Calu3 (cell line): Measurements from ENCODE around the gene ATP4B. TPM values are rescaled to one million over a fixed set of nuclear protein-coding genes. Genes with fewer than 3 reads are reported as not detected.

Experiments used
- BruUV-seq: library from RNA; stranded (reverse); fragments of 400-500 nt; replicated peaks from 2 replicates; lab custom pipeline; 2021; lab: Mats Ljungman, UMichigan
- CTCF ChIA-PET: fragments of 300-600 bp; sonication (Branson Sonifier 250); formaldehyde crosslinking; loops from one replicate; lab custom pipeline; 2022; ENCODE audit warnings: antibody characterized with exemption; lab: Charles Lee
- DNase-seq: peaks from one replicate; pipeline ENCODE4 v3.0.0; 2022
- H3K27ac Mint-ChIP-seq: one replicate; pipeline ENCODE4 v1.8.0; 2022; ENCODE audit warnings: mixed read lengths; ENCODE audit not compliant: unreplicated experiment
- H3K27me3 Mint-ChIP-seq: one replicate; pipeline ENCODE4 v1.8.0; 2022; ENCODE audit warnings: mixed read lengths; ENCODE audit not compliant: unreplicated experiment
- H3K36me3 Mint-ChIP-seq: one replicate; pipeline ENCODE4 v1.8.0; 2022; ENCODE audit warnings: mild to moderate bottlenecking, moderate library complexity, mixed read lengths; ENCODE audit not compliant: insufficient read depth, unreplicated experiment
- H3K4me1 Mint-ChIP-seq: one replicate; pipeline ENCODE4 v1.8.0; 2022; ENCODE audit warnings: mild to moderate bottlenecking, low read depth, mixed read lengths; ENCODE audit not compliant: unreplicated experiment
- H3K4me3 Mint-ChIP-seq: one replicate; pipeline ENCODE4 v1.8.0; 2022; ENCODE audit warnings: mild to moderate bottlenecking, low read depth, moderate library complexity, mixed read lengths; ENCODE audit not compliant: unreplicated experiment
- H3K9me3 Mint-ChIP-seq: one replicate; pipeline ENCODE4 v1.8.0; 2022; ENCODE audit warnings: low read depth, mixed read lengths; ENCODE audit not compliant: unreplicated experiment
- CTCF ChIP-seq: fragments of 200-600 bp; IDR thresholded peaks from one replicate; pipeline ENCODE4 v1.8.0; 2022; ENCODE audit warnings: antibody characterized with exemption; ENCODE audit not compliant: unreplicated experiment
- intact Hi-C: fragments of 100-400 bp; cut with micrococcal nuclease; formaldehyde crosslinking; loops from one replicate; pipeline ENCODE4 v1.10.0; 2022; ENCODE audit not compliant: unreplicated experiment
- total RNA-seq: library from RNA; stranded (reverse); gene quantifications from 2 replicates; pipeline ENCODE4 v1.2.3, GENCODE V29; 2022

The ATP4B gene
- total RNA-seq, 1 experiment from 2014 or later, result not detected

- DNase-seq, result no peak
- BruUV-seq, result no TSS peak
- Mint-ChIP-seq H3K4me3 (no peak overlapping the region), H3K4me1 (no peaks in the 10 kb centered on the region), H3K36me3 (no peaks in the 10 kb centered on the region), H3K27me3 (no peaks in the 10 kb centered on the region), H3K9me3 (no peaks in the 10 kb centered on the region), H3K27ac (no peak overlapping the region)
- TF ChIP-seq CTCF, result no peak
- intact Hi-C loops, result no loop called here
- CTCF ChIA-PET, result no interaction called here
Observed at GRCh38 chr13:113613789-113614379, 44.1 kb downstream of the ATP4B start.

GRCh38 chr13:113612607-113613006 is 45.4 kb downstream of the ATP4B start:
- Mint-ChIP-seq H3K27me3 (no peaks in the 10 kb centered on the region), H3K4me1 (no peaks in the 10 kb centered on the region), H3K9me3 (no peaks in the 10 kb centered on the region), H3K36me3 (no peaks in the 10 kb centered on the region), H3K27ac (no peak overlapping the region), H3K4me3 (no peak overlapping the region)
- TF ChIP-seq CTCF, result no peak
- no TSS peak for BruUV-seq
- intact Hi-C loops, result no loop called here
- no peak for DNase-seq
- CTCF ChIA-PET, result no interaction called here

GRCh38 chr13:113611996-113612395 is 46.0 kb downstream of the ATP4B start:
- DNase-seq, result no peak
- no peak for TF ChIP-seq CTCF
- CTCF ChIA-PET, result no interaction called here
- H3K36me3 Mint-ChIP-seq, result no peaks in the 10 kb centered on the region
- H3K4me3 Mint-ChIP-seq, result no peak overlapping the region
- no peaks in the 10 kb centered on the region for H3K27me3 Mint-ChIP-seq
- H3K4me1 Mint-ChIP-seq, result no peaks in the 10 kb centered on the region
- no peak overlapping the region for H3K27ac Mint-ChIP-seq
- BruUV-seq, result no TSS peak
- no peaks in the 10 kb centered on the region for H3K9me3 Mint-ChIP-seq
- intact Hi-C loops, result no loop called here

- H3K4me1 Mint-ChIP-seq, result no peaks in the 10 kb centered on the region
- no peaks in the 10 kb centered on the region for H3K27me3 Mint-ChIP-seq
- no peak overlapping the region for H3K27ac Mint-ChIP-seq
- no TSS peak for BruUV-seq
- peaks cover 5% of the 10 kb centered on the region for H3K36me3 Mint-ChIP-seq
- DNase-seq, result no peak
- H3K4me3 Mint-ChIP-seq, result no peak overlapping the region
- TF ChIP-seq CTCF, result no peak
- CTCF ChIA-PET, result no interaction called here
- H3K9me3 Mint-ChIP-seq, result no peaks in the 10 kb centered on the region
- intact Hi-C loops, result no loop called here
Observed at GRCh38 chr13:113610266-113610665, 47.7 kb downstream of the ATP4B start.
